ELR (cell line): Measurements from ENCODE around the gene TTC19.
"Not testable (repeated sequence)": the region's sequence is repeated elsewhere in the genome, so short reads cannot be mapped to it uniquely, and the experiment has no call there.

ENCODE experiments used
- DNase-seq: peaks from one replicate; pipeline ENCODE4 v3.0.0-alpha.2; 2015; ENCODE audit warnings: low read depth

Gene TTC19

DNA sequence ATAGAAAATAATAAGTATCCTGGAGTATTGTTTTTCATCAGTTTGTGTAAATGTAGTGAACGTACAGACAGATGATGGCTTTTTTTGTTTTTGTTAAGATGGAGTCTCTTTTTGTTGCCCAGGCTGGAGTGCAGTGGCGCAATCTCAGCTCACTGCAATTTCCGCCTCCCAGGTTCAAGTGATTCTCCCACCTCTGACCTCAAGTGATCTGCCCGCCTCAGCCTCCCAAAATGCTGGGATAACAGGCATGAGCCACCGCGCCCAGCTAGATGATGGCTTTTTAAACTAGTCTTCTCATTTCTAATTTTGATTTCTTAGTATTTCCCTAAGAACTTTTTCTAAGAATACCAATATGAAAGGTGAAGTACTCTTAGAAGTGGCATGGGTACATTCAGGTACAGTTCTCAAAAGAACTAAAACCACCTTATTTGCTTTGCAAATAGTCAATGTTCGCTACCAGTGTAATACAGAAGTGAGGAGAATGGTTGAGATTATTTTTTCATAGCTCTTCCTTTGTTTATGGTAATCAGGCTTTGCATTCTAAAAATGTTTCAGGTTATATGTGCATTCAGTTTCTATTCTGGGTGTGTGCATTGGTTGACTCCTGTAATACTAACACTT, 34.2 kb downstream of the TTC19 start:
- no peak for DNase-seq

DNA sequence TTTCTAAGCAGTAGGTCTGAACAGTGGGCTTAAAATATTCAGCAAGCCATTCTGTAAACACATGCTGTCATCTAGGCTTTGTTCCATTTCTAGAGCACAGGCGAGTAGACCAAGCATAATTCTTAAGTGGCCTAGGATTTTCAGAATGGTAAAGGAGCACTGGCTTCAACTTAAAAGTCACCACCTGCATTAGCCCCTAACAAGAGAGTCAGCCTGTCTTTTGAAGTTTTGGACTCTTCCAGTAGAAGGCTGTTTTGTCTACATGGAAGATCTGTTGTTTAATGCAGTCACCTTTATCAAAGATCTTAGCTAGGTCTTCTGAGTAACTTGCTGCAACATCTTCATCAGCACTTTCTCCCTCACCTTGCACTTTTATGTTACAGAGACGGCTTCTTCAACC, 36.6 kb downstream of the TTC19 start:
- no peak for DNase-seq

DNA sequence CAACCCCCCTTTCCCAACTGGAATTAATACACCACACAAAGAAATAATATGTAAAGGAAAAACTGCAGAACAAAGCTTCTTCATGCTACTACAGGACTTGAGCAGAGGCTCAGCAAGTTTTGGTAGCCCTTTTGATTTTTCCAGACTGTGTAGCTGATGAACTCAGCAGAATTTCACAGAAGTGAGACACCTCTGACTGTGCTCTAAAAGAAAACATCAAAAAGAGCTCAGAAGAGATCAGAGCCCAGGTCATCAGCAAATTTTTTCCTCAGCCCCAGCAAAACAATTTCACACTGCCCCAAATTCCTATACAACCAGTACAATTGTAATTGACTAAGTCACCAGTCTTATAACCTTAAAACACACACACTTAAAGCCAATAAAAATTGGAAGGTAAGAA, 38.0 kb downstream of the TTC19 start:
- peak; percentile 27 for DNase-seq

DNA sequence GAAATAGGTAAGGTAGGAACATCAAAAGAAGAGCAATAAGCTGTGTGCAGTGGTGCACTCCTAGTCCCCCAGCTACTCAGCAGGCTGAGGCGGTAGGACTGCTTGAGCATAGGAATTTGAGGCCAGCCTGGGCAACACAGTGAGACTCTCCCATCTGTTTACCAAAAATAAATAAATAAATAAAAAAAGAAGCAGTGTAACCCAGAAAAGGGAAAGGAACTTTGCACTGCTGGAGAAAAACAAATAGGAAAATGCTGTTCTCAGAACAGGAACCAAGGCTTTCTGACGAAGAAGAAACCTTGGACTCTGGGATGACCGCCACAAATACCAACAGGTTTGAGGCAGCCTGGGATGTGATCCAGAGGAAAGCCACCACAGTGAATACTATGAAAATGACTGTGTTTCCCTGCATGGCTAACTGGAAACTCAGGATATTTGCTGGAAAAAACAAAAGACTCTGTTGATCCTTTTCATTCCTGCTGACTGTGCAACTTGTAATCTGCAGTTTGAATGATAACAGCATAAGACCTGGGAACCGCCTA, 41.2 kb downstream of the TTC19 start:
- peak; percentile 26 for DNase-seq

DNA sequence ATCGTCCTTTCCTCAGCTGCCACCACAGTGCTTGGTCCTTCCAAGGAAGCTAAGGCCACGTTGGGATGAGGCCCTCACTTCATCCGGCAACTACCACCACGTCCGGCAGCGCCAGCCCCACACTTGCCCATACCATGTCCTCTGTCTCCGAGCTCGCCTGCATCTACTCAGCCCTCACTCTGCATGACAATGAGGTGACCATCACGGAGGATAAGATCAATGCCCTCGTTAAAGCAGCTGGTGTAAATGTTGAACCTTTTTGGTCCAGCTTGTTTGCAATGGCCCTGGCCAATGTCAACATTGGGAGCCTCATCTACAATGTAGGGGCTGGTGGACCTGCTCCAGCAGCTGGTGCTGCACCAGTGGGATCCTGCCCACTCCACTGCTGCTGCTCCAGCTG, 44.9 kb downstream of the TTC19 start:
- DNase-seq, result no peak

DNA sequence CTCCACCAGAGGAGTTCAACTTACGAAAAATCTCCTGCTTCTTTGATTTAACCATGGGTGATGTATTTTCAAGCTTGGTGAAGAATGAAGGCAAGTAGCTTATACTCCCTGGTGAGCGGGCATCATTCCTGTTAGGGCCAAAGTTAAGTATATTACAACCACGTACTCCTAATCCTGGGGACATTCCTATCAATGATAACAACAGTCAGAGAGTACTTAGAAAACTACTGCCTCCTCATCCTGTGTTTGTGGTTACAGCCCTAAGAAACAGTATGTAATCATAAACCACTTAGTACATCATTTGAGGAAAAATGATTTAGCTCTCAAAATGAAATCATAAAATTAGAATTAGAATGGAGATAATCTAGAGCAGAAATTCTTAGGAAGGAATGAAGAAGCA, 47.3 kb downstream of the TTC19 start:
- no peak for DNase-seq

DNA sequence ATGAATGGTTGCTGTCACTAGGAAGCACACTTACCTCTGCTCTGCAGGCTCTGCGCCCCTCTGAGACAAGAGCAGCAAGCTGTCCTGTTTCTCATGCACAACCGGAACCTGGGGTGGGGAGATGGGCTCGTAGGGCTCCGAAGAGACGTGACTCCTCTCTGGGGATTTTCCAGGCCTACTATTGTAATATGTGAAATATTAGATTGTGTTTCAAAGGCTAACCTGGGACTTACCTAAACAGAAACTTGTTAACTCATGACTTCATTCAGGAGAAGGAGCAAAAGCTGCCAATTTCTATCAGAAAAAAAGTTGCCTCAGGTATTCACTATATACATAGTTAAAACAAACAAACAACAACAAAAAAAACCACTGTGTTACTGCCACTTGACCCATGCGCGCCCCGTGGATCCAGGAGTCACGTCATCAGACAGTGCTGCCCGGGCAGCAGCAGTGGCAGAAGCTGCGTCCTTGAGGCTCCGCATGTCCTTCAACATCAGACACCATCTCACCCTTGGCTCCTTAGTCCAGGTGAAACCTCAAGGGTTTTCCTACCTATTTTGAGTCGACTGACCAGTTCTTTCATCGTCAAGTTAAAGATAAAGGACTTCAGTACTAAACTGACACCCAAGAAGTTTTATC, 49.3 kb downstream of the TTC19 start:
- no peak for DNase-seq

DNA sequence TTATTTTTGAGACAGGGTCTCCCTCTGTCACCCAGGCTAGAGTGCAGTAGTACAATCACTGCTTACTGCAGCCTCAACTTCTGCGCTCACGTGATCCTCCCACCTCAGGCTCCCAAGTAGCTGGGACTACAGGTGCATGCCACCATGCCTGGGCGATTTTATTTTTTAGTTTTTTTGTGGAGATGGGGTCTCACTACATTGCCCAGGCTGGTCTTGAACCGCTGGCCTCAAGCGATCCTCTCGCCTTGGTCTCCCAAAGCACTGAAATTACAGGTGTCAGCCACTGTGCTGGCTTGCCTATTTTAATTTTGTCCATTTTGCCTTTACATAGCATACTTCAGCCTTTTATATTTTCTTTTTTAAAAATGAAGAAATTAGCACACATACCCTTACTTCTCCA, 51.2 kb downstream of the TTC19 start:
- no peak for DNase-seq

DNA sequence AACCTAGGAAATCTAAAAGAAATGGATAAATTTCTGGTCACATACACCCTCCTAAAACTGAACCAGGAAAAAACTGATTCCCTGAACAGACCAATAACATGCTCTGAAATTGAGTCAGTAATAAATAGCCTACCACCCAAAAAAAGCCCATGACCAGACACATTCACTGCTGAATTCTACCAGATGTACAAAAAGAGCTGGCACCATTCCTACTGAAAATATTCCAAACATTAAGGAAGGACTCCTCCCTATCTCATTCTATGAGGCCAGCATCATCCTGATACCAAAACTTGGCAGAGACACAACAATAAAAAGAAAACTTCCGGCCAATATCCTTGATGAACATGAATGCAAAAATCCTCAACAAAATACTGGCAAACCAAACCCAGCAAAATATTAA, 52.9 kb downstream of the TTC19 start:
- no peak for DNase-seq

DNA sequence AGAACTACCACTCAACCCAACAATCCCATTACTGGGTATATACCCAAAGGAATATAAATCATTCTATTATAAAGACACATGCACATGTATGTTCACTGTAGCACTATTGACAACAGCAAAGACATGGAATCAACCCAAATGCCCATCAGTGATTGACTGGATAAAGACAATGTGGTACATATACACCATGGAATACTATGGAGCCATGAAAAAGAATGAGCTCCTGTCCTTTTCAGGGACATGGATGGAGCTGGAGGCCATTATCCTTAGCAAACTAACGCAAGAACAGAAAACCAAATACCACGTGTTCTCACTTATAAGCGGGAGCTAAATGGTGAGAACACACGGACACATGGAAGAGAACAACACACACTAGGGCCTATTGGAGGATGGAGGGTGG, 55.5 kb downstream of the TTC19 start:
- not testable (repeated sequence) for DNase-seq

DNA sequence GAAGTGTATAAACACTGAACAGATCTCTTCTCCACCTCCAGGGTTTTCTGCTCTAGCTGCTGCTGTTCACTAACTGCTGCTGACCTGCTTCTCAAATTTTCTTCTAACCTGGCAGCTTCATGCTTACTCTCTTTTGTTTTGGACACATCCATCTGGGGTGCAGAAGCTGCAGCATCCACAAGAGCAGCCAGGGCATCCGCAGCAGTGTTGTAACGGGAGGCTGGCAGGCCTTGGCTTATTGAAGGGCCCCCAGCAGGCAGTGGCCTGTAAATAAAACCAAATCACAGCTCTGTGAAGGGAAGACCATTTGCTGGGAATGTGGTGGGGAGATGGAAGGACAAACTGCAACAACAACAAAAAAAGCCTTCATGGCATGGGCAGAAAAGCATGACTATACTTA, 62.0 kb downstream of the TTC19 start:
- DNase-seq, result no peak

DNA sequence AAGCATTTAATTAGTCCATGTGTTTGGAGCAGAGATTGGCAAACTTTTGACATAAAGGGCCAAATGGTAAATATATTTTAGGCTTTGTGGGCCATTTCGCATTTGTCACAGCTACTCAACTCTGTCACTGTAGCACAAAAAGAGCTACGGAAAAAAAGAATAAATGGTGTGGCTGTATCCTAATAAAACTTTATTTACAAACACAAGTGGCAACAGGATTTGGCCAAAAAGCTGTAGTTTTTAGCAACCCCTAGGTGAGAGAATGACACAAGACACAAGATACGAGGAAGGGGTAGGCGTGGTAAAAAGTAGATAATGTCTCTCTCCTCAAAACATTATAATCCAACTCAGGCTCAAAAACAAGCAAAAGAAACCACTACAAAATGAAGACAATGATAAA, 66.5 kb downstream of the TTC19 start:
- no peak for DNase-seq

DNA sequence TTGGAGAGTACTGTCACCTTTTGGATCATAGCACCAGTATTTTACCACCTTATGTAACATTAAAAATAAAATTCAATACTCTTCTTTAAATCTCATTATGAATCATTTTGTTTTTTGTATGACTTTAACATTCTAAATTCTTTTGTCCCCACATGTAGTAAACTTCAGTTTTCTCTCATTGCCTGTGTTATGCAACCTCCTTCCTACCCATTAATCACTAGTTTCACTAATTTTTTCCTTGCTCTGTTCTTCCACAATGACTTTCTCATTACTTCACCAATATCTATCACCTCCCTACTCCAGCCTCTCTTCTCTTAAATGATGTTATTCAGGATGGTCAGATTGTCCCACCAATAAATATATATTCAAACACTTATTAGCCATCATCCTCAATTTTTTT, 68.7 kb downstream of the TTC19 start:
- DNase-seq, result no peak

DNA sequence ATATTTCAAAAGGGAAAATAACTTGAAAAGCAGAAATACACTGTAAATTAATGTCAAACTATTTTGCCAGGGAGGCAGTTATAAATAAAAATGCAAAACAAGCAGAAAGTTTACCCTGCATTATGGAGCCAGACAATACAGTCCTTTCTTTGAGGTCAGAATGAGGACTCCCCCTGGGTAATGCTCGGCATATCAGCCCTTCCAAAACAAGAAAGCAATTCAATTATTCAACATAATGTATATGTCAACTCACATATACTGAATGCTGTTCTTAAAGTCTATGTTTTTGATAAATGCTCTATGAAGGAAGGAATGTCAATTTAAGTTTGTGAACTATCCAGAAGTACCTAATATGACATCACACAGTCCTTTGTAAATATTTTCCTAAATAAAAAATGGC, 72.4 kb downstream of the TTC19 start:
- DNase-seq, result no peak

DNA sequence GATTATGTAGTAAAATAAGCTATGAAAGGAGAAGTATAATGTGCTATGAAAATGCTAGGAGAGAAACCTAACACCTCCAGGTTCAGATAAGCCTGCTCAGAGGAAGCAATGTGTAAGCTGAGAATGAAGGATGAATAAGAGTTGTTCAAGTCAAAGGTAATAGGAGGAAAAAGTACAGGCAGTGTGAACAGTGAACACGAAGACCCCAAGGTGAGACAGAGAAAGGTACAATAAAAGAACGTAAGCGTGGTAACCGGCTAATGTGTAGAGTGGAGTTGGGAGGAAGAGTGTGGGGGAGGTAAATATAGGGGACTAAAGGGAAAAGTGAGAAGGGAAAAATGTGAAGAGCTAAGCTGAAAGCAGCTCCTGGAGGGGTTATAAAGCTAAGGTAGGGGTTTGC, 74.2 kb downstream of the TTC19 start:
- no peak for DNase-seq

DNA sequence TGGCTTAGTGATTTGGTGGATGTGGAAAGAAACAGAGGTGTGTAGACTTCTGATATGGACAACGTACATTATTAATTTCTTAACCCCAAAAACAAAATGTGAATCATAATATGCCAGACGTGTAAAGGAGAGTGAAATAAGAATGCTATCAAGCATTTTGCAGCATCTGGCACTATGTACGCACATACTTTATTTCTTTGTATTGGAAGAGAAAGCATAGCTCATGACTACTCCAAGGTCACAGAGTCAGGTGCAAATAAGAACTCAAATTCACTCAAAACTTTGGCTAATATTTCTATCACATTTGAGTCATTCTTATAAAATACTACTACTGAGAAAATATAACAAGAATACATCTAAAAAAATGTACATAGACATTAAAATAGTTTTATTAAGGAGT, 74.8 kb downstream of the TTC19 start:
- no peak for DNase-seq

DNA sequence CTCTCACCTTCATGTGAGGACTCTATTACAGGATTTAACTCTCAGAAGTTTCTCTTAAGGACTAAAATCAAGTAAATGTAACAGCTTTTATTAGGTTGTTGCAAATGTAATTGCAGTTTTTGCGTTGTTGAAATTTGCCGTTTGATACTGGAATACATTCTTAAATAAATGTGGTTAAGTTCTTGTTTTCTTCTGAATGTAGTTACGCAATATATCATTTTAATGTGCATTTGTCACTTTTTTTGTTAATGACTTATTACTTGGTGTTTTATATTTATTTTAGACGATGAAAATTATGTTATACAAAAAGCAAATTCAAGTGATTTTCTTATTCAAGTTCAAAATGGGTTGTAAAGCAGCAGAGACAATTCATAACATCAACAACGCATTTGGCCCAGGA, 76.3 kb downstream of the TTC19 start:
- no peak for DNase-seq
